T-helper 1 cell treated with Interleukin-12 subunit alpha and Interleukin-12 subunit beta and Interleukin-4 antibody, amounts not matched to agents 30 ng/mL and 1 ng/mL, for 36 hours (primary cell): Measurements from ENCODE around the gene P2RY2. TPM values are rescaled to one million over a fixed set of nuclear protein-coding genes. Genes with fewer than 3 reads are reported as not detected.
"Not testable (repeated sequence)": the region's sequence is repeated elsewhere in the genome, so short reads cannot be mapped to it uniquely, and the experiment has no call there.

ENCODE experiments used
- intact Hi-C: fragments of 100-400 bp; cut with micrococcal nuclease; formaldehyde crosslinking; loops from one replicate; pipeline ENCODE4 v1.15.1; 2024
- total RNA-seq: library from RNA; stranded (reverse); gene quantifications from 2 replicates; pipeline ENCODE4 v1.2.3, GENCODE V29; 2022

Gene P2RY2
- total RNA-seq, 1 donor from 2014 or later: not detected

- intact Hi-C loops: no loop called here
Measured at GRCh38 chr11:73226297-73227006, 8.4 kb downstream of the P2RY2 start.

DNA sequence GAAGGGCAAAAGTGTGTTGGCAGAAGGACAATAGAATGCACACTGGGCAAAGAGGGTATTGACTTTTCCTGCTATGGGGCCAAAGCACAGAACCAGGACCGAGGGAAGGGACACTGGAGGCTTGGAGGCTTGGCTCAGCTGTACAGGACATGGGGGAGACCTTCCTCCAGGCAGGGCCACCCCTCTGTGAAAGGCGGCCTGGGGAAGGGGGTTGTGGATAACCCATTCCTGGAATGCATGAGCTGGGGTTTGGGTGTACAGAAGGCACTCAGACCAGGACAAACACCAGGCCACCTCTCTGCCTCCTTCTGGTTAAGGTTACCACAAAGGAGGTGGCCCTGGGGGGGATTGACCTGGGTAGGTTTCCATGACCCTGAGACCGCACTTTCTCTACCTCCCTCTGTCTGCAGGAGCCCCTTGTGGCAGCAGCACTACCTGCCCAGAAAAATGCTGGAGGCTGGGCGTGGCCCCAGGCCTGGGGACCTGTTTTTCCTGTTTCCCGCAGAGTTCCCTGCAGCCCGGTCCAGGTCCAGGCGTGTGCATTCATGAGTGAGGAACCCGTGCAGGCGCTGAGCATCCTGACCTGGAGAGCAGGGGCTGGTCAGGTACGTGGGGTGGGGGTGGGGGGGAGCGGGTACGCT lies 9.6 kb downstream of the P2RY2 start:
- intact Hi-C loops: no loop called here

- intact Hi-C loops: no loop called here
Measured at GRCh38 chr11:73228268-73229134, 10.4 kb downstream of the P2RY2 start.

DNA sequence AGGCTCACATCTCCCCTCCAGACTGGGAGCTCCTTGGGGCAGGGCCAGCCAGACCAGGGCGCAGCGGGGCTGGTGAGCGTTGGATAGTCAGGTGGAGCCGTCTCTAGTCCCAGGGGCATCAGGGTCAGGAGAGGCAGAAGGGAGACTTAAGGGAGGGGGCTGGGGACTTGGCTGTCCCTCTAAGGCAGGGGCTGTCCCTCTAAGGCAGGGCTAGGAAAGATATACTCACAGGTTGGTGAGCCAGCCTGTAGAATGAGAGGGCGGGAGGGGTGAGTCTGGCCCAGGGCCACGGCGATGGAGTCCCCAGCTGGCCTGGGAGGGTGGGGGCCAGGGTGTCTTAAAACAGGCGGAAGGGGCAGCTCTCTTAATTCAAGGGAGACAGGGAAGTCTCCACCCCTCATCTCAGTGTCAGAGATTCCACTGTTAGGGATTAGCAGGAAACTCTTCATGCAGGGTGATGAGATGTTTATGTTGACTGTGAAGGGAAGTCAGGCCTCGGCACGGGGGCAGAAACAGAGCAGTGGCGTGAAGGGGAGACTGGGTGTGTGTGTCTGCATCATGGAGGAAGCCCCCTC lies 11.3 kb downstream of the P2RY2 start:
- intact Hi-C loops: no loop called here

- intact Hi-C loops: no loop called here
Measured at GRCh38 chr11:73229896-73230875, 12.1 kb downstream of the P2RY2 start.

DNA sequence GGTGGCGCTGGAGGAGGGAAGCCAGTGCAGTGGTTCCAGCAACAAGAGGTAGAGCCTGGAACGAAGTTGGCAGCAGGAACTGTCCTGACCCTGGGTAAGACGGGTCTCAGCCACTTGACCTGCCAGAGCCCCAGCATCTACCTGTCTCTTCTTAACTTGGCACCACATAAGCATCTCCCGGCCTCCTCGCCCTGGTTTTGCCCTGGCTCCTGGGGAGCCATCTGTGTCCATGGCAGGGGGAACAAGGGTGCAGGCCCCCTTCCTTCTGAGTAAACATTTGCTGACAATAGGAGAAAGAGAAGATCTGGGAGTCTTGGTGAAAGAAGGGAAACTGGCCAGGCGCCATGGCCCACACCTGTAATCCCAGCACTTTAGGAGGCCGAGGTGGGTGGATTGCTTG lies 12.8 kb downstream of the P2RY2 start:
- intact Hi-C loops: no loop called here

DNA sequence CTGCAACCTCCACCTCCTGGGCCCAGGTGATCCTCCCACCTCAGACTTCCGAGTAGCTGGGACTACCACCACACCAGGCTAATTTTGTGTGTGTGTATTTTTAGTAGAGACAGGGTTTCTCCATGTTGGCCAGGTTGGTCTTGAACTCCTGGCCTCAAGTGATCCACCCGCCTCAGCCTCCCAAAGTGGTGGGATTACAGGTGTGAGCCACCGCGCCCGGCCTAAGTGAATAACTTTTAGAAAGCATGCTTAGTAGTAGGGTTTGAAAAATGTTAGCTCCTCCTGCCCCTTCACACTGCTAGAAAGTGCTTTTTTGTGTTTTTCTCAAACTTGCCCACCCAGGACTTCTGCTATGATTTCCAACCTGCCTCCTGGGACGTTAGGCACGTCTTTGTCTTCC lies 14.4 kb downstream of the P2RY2 start:
- intact Hi-C loops: not testable (repeated sequence)

DNA sequence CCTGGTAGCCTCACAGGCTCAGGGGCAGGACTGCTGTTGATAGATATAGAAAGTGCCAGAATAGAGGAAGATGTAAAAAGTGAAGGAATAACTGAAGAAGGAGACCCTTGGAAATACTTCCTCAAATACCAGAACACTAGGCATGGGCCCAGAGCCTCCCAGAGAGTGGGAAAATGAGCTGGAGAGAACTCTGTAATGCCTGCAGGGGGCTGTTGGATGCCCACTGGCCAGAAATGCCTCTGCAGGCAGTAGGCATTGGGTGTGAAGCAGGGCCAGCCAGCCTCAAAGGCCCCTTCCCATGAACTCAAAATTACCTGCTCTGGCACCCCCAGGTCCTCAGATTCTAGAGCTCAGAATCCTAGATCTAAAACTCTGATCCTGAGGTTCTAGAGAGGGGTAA lies 15.1 kb downstream of the P2RY2 start:
- intact Hi-C loops: no loop called here

DNA sequence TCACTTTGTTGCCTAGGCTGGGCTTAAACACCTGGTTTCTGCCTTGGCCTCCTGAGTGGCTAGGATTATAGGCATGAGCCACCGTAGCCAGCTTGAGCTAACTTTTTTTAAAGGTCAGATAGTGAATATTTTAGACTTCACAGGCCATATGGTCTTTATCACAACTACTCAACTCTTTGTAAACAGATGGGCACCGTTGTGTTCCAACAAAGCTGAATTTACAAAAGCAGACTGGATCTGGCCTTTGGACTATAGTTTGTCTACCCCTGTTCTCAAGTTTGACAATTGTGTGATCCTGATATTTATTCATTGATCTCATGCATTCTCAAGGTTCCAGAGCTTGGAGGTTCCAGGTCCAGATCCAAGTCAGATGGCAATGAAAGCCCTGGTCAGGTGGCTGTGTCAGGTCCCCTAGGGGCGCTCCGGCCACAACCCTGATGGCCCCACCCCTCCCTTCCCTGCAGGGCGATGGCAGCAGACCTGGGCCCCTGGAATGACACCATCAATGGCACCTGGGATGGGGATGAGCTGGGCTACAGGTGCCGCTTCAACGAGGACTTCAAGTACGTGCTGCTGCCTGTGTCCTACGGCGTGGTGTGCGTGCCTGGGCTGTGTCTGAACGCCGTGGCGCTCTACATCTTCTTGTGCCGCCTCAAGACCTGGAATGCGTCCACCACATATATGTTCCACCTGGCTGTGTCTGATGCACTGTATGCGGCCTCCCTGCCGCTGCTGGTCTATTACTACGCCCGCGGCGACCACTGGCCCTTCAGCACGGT lies 15.8 kb downstream of the P2RY2 start:
- intact Hi-C loops: no loop called here

GRCh38 chr11:73234471-73235181 lies 16.5 kb downstream of the P2RY2 start:
- intact Hi-C loops: no loop called here

GRCh38 chr11:73235236-73235786 lies 17.2 kb downstream of the P2RY2 start:
- intact Hi-C loops: no loop called here

DNA sequence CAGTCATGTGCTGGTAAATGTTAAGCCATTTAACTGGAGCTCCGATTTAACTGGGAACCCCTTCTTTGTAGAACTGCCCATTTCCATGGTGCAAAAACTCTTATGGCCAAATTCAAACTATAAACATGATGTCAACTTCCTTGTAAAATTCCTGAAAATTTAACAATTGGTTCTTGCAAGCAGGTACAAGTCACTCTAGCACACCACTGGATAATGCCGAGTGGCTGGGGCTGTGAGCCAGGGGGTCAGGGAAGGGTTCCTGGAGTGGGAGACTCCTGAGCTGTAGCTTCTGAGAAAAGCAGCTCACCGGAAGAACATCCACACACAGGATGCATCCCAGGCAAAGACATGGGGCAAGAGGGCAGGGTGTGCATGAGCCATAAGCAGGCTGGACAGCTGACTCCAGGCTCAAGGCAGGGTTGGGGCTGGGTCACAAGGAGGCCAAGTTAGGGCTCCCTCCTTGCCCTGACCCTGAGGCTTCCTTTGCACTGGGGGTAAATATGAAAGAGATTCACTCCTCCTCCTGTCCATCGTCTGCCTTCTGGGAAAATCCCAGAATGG lies 18.2 kb downstream of the P2RY2 start:
- intact Hi-C loops: no loop called here

DNA sequence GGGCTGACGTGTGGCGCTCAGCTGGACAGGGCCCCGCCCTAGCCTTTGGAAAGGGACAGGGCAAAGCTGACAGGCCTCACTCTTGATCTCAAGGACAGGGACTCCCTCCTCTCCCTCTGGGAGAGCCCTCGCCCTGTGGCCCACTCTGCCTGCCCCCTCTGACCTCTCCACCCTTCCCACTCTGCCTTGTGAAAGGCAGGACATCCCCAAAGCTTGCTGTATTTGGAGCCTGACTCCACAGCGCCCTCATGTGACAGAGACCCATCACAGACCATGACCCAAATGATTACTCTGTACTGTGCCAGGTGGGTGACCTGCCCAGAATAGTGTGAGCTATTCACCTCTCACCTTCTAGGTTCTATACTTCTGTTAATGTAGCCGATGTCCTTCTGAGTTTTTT lies 18.8 kb downstream of the P2RY2 start:
- intact Hi-C loops: no loop called here

DNA sequence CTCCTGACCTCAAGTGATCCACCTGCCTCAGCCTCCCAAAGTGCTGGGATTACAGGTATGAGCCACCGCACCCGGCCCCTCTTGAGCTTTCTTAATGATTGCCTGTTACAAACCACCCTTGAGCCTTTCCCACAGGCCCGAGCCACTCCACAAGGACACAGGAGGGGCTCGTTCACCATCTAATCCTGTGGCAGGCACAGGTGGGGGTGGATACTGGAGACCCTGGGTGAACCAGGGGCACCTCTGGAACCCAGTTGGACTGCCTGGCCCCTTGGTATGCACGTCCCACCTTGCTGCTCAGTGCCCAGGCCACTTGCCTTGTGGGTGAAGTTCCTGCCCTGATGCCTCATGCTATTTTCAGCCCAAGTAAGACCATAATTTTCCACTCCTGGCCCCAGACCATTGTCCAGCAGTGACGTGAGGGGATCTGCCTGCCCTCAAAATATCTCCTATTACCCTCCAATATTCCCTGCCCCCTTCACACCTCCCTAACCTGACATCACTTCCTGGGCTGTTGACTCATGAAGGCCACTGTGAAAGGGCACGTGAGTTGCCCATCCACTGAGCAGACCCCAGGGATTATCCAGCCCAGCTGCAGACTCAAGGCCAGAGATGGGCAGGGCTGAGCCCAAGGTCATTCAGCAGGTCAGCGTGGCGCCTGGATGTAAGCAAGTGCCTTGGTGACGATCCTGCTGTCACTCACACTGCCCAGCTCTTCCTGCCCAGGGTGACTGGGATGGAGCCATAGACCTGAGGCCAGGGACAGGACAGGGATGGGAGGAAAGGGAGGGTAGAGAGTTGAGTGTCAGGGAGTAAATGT lies 19.6 kb downstream of the P2RY2 start:
- intact Hi-C loops: no loop called here

DNA sequence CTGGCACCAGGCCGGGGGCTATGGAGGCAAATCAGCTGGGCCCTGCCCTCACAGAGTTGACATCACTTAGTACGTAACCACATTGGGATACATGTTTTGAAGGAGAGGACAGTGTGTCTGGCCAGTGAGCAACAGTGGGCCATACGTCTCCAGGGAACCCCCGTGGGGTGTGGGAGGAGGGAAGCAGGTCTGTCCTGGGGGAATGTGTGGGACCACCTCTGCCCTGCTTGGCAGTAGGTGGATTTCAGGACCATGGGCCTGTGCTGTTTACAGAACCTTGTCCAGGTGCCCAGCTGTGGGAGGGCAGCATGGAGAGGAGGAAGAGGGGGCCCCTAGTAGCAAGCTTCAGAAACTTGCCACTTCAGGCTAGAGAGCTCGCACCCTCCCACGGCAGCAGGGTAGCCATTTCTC lies 21.0 kb downstream of the P2RY2 start:
- intact Hi-C loops: no loop called here

DNA sequence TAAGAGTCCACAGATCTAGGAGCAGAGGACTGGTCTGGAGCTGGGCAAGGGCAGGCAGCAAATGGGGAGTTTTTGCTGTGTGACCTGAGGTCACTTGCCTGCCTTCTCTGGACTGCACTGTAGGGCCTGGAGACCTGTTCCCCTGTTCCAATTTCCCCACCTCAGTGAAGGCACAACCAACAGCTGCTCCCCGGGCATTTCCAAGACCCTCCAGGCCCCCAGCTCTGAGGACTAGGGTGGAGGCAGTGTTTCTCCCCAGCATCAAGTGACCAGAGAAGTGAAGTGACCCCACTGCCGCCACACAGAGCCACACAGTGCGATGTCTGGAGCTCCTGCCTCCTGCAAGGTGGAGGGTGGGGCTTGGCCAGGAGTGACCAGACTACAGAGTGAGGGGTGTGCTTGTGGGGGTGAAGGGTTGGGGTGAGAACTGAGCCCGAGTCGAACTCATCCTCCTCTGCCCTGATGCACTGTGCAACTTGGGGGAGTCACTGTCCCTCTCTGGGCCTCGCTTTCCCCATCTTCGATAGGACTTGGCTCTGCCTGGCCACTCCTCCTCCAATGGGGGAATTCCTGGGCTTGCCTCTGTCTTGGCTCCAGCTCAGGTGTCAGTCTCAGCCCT lies 21.6 kb downstream of the P2RY2 start:
- intact Hi-C loops: loop anchor here (5.0 to 10.0 kb wide), 2 partner anchors 265 to 427 kb away; partner anchors contain the start of gene ATG16L2

GRCh38 chr11:73240190-73240781 lies 22.2 kb downstream of the P2RY2 start:
- intact Hi-C loops: loop anchor here (5.0 to 10.0 kb wide), 2 partner anchors 265 to 428 kb away; partner anchors contain the start of gene ATG16L2
